Cardiac muscle cell (in vitro differentiated cells and primary cell): ENCODE data around the gene THBS3. TPM values are rescaled to one million over a fixed set of nuclear protein-coding genes. Genes with fewer than 3 reads are reported as not detected.
A peak's percentile ranks its signal among the peaks of the same experiment; 100 is the strongest.
"Not testable (repeated sequence)": the region's sequence is repeated elsewhere in the genome, so short reads cannot be mapped to it uniquely, and the experiment has no call there.

Experiments used
- DNase-seq, 2 donors: peaks; one replicate each; pipeline versions ENCODE4 v3.0.0 to v3.0.0-alpha.2; 2010 to 2017; ENCODE audit warnings: low read depth in 1 of 2, low spot score in 1 of 2
- H3K27ac ChIP-seq: fragments of 200-600 bp; sonication (generic); 2 replicates; pipeline ENCODE4 v1.5.1; 2016
- H3K27me3 ChIP-seq: fragments of 200-600 bp; sonication (generic); 2 replicates; pipeline ENCODE4 v1.6.0; 2016; ENCODE audit warnings: control low read depth
- H3K36me3 ChIP-seq: fragments of 200-600 bp; sonication (generic); 2 replicates; pipeline ENCODE4 v1.5.1; 2016; ENCODE audit warnings: control low read depth
- H3K4me1 ChIP-seq: fragments of 200-600 bp; sonication (generic); 2 replicates; pipeline ENCODE4 v1.8.1; 2017; ENCODE audit warnings: low read depth, mild to moderate bottlenecking, mixed run types
- H3K4me3 ChIP-seq: fragments of 200-600 bp; sonication (generic); 2 replicates; pipeline ENCODE4 v1.5.1; 2016; ENCODE audit warnings: mild to moderate bottlenecking
- H3K9me3 ChIP-seq: fragments of 200-600 bp; sonication (generic); 2 replicates; pipeline ENCODE4 v1.5.1; 2017; ENCODE audit warnings: low read depth, mild to moderate bottlenecking, control low read depth
- polyA plus RNA-seq: library from polyadenylated mRNA; unstranded; fragments of >200 nt; fragmentation: Nextera tagmentation; extraction: Ambion mirVana; gene quantifications from 2 replicates; pipeline ENCODE4 v1.2.1, GENCODE V29; 2016
- total RNA-seq: library from RNA; depleted of rRNA; stranded (reverse); fragments of >200 nt; gene quantifications from 2 replicates; pipeline ENCODE4 v1.2.3, GENCODE V29; 2016
- TF ChIP-seq, protein P1 (sequence below): IDR thresholded peaks from 2 replicates; pipeline ENCODE4 v1.5.1; 2012; ENCODE audit warnings: low read depth, mild to moderate bottlenecking, low read length

The THBS3 gene
- total and polyA plus RNA-seq, 2 experiments from 2014 or later, result 9.4 to 14.2 TPM

DNA sequence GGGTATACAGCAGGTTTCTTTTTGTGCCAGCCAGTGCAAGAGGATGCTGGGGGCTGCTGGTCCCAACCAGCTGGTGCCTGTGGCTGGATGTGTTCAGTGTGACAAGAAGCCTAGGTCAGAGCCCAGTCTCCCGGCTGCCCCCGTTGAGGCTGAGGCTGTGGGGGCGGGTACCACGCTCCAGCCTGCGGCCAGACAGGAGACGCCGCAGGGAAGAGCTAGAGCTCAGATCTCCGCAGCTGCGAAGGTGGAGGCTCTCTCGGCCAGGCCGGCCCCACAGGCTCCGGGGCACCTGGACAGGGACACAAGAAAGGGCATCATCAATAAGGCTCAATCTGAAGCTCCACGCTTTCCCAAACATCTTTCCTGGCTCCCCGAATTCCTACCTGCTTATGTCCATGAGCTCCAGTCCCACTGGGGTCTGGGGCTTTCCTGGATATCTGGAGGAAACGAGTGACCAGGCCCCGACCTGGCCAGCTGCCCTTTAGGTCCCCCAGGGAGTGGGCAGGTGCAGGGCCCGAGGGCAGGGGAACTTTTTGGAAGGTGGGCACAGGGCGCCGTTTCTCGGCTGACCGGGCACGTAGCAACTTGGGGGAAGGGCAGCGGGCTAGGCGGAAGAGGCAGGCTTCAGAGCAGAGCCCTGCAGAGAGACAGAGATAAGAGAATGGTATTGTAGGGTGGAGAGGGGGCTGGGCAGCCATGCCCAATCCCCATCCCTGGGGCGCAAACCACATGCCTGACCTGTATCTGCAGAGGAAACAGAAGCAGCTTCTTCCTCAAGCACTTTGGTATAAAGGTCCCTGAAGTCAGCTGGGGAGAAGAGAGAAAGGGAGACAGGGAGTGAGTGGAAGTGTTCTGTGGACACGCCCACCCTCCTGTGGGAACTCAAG lies 40.2 kb upstream of the THBS3 start:
- H3K36me3 ChIP-seq, result peaks cover 9% of the 10 kb centered on the region
- TF ChIP-seq, protein P1, sequence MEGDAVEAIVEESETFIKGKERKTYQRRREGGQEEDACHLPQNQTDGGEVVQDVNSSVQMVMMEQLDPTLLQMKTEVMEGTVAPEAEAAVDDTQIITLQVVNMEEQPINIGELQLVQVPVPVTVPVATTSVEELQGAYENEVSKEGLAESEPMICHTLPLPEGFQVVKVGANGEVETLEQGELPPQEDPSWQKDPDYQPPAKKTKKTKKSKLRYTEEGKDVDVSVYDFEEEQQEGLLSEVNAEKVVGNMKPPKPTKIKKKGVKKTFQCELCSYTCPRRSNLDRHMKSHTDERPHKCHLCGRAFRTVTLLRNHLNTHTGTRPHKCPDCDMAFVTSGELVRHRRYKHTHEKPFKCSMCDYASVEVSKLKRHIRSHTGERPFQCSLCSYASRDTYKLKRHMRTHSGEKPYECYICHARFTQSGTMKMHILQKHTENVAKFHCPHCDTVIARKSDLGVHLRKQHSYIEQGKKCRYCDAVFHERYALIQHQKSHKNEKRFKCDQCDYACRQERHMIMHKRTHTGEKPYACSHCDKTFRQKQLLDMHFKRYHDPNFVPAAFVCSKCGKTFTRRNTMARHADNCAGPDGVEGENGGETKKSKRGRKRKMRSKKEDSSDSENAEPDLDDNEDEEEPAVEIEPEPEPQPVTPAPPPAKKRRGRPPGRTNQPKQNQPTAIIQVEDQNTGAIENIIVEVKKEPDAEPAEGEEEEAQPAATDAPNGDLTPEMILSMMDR, result no peak
- H3K27me3 ChIP-seq, result no peaks in the 10 kb centered on the region
- H3K9me3 ChIP-seq, result no peaks in the 10 kb centered on the region
- DNase-seq, result no peak
- H3K4me1 ChIP-seq, result peaks cover 16% of the 10 kb centered on the region
- no peak overlapping the region for H3K27ac ChIP-seq
- no peak overlapping the region for H3K4me3 ChIP-seq

DNA sequence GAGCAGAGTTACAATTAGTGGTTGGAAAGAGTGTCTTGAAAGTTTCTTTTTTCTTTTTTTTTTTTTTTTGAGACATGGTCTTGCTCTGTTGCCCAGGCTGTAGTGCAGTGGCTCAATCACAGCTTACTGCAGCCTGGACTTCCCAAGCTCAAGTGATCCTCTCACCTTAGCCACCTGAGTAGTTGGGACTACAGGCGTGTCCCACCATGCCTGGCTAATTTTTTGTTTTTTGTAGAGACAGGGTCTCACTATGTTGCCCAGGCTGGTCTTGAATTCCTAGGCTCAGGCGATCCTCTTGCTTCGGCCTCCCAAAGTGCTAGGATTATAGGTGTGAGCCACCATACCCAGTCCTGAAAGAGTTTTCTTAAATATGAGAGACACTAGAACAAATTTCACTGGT lies 39.1 kb upstream of the THBS3 start:
- H3K9me3 ChIP-seq, H3K36me3 ChIP-seq, H3K27ac ChIP-seq, H3K4me3 ChIP-seq, H3K27me3 ChIP-seq, DNase-seq: not testable (repeated sequence)
- peaks cover 10% of the 10 kb centered on the region for H3K4me1 ChIP-seq

DNA sequence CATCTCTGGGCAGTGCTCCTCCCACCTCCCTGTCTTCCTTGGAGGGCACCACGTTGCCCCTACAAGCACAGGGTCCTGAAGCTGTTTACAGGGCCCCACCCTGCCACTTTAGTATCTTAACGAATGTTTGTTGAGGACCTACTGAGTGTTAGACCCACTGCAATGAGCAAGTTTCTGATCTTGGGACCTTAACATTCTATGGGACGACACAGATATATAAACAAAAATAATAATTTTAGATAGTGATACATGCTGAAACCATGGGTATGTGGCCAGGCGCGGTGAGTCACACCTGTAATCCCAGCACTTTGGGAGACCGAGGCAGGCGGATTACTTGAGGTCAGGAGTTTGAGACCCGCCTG lies 37.4 kb upstream of the THBS3 start:
- no peaks in the 10 kb centered on the region for H3K27me3 ChIP-seq
- H3K4me3 ChIP-seq, result peak overlapping the region; percentile 23
- H3K27ac ChIP-seq, result peak overlapping the region; percentile 28
- TF ChIP-seq, protein P1, result no peak
- H3K9me3 ChIP-seq, result no peaks in the 10 kb centered on the region
- H3K4me1 ChIP-seq, result peaks cover 3% of the 10 kb centered on the region
- peaks cover 9% of the 10 kb centered on the region for H3K36me3 ChIP-seq
- no peak for DNase-seq

DNA sequence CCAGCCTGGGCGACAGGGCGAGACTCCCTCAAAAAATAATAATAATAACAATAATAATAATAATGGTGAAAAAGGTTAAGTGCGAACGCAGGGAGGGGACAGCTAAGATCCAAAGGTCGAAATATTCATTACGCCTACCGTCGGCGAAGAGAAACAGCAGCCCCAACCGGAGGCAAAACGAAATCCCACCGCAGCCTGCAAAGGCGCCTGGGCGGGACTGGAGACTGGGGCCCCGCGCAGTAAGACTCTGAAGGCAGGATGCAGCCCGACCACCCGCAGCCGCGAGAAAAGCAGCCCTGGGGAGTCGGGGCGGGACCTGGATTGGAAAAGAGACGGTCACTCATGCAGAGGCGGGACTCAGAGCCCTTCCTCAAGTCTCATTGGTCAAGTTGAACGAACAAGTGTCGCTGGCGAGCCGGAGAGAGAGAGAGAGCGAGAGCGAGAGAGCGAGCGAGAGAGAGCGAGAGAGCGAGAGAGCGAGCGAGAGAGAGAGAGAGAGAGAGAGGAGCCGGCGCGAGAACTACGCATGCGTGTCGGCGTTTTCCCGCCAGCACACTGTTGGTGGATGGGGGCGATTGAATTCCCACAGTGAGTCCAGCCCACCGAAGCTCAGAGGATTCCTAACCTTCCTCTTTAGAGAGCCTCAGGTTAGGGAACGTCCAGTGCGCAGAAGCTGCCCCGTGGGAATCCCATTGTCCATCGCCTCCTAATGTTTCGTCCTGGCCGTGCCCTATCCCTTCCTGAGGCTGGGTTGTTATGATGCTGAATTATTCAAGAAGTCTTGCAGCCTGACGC lies 36.9 kb upstream of the THBS3 start:
- DNase-seq, result peak; percentile 99 to 100
- TF ChIP-seq, protein P1, result peak; percentile 30
- H3K36me3 ChIP-seq, result peaks cover 9% of the 10 kb centered on the region
- H3K27ac ChIP-seq, result peak overlapping the region; percentile 61
- peaks cover 3% of the 10 kb centered on the region for H3K4me1 ChIP-seq
- H3K9me3 ChIP-seq, result no peaks in the 10 kb centered on the region
- H3K4me3 ChIP-seq, result peak overlapping the region; percentile 41
- H3K27me3 ChIP-seq, result no peaks in the 10 kb centered on the region

DNA sequence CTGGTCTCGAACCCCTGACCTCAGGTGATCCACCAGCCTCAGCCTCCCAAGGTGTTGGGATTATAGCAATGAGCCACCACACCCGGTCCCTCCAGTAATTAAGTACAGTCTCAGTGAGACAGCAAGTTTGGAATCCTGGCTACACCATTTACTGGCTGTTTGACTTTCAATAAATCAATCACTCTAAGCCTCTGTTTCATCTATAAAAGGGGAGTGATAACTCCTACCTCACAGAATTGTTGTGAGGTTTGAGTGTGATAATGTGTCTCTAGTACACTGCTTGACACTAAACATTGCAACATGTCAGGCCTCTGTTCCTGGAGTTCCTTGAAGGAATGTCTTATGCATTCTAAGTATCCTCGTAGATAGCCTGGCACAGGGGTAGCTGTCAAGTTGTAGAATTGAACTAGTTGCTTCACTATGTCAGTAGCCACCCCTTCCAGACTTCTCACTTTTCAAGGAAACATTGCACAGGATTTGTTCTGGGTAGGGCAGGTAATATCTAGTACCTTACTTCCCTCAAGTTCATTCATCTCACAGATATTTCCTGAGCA lies 35.2 kb upstream of the THBS3 start:
- peaks cover 2% of the 10 kb centered on the region for H3K36me3 ChIP-seq
- H3K27ac ChIP-seq, result no peak overlapping the region
- TF ChIP-seq, protein P1, result no peak
- H3K9me3 ChIP-seq, result no peaks in the 10 kb centered on the region
- peaks cover 3% of the 10 kb centered on the region for H3K4me1 ChIP-seq
- no peaks in the 10 kb centered on the region for H3K27me3 ChIP-seq
- H3K4me3 ChIP-seq, result no peak overlapping the region
- peak in 1 of 2 donors; percentile 40 for DNase-seq
